ENCODE data around the gene SMYD3. TPM values are rescaled to one million over a fixed set of nuclear protein-coding genes. Genes with fewer than 3 reads are reported as not detected.
"Not testable (repeated sequence)": the region's sequence is repeated elsewhere in the genome, so short reads cannot be mapped to it uniquely, and the experiment has no call there.

The SMYD3 gene
- total RNA-seq, 1 donor from 2014 or later, result 27.2 TPM

- intact Hi-C loops (cut with DNase I), result no loop called here
These were observed 428.8 kb downstream of the SMYD3 start for GRCh38 chr1:246078126-246078887.

DNA sequence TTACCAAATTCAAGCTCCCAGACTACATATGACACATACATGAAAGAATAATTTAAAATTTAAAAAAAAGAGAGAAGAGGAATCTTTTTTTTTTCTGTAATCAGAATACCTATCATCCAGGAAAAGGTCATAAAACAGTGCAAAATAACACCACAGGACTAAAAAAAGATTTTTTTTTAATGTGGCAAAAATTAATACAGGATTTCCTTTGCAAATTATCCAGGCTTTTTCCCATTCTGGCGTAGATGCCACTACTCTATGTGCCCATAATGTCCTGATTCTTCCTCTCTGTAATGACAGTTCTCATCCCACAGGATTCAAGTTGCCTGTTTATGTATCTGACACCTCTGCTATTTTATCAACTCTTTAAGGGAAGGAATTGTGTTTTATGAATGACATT is 429.6 kb downstream of the SMYD3 start:
- Histone ChIP-seq H3K9me3 (no peaks in the 10 kb centered on the region), H3K27ac (no peak overlapping the region), H3K36me3 (no peaks in the 10 kb centered on the region), H3K4me3 (no peak overlapping the region), H3K4me1 (no peaks in the 10 kb centered on the region), H3K27me3 (no peaks in the 10 kb centered on the region)
- TF ChIP-seq, protein P1, sequence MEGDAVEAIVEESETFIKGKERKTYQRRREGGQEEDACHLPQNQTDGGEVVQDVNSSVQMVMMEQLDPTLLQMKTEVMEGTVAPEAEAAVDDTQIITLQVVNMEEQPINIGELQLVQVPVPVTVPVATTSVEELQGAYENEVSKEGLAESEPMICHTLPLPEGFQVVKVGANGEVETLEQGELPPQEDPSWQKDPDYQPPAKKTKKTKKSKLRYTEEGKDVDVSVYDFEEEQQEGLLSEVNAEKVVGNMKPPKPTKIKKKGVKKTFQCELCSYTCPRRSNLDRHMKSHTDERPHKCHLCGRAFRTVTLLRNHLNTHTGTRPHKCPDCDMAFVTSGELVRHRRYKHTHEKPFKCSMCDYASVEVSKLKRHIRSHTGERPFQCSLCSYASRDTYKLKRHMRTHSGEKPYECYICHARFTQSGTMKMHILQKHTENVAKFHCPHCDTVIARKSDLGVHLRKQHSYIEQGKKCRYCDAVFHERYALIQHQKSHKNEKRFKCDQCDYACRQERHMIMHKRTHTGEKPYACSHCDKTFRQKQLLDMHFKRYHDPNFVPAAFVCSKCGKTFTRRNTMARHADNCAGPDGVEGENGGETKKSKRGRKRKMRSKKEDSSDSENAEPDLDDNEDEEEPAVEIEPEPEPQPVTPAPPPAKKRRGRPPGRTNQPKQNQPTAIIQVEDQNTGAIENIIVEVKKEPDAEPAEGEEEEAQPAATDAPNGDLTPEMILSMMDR (IDR thresholded peaks at IDR 0.05), result no peak
- ATAC-seq (no peak), DNase-seq (no peak)
- intact Hi-C loops (cut with DNase I), result no loop called here

More at GRCh38 chr1:246078126-246078887, 428.8 kb downstream of the SMYD3 start:
- TF ChIP-seq, protein P1 (IDR thresholded peaks at IDR 0.05), result no peak
- Histone ChIP-seq H3K9me3 (no peaks in the 10 kb centered on the region), H3K4me3 (no peak overlapping the region), H3K4me1 (no peaks in the 10 kb centered on the region), H3K27ac (no peak overlapping the region), H3K36me3 (no peaks in the 10 kb centered on the region), H3K27me3 (no peaks in the 10 kb centered on the region)
- DNase-seq, result no peak
- no peak for ATAC-seq

DNA sequence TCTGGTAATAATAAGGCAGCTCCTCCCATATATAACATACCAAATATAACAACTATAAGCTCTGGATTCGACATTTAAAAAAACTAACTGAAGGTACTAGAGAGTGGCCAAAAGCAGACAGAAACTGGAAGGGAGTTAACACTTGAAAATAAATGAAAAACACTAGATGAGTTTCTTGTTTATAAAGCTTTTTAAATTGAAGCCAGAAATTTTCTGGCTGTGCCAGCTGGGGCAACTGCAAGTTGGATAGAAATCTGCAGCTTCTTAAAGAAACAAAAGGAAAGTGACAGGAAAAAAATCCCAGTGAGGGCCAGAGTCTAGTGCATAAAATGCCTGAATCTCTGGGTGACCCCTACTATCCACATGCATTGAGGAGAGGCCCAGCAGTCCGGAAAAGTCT is 432.7 kb downstream of the SMYD3 start:
- H3K27me3 ChIP-seq, result no peaks in the 10 kb centered on the region
- no peak overlapping the region for H3K4me3 ChIP-seq
- DNase-seq (no peak), ATAC-seq (no peak)
- no peaks in the 10 kb centered on the region for H3K9me3 ChIP-seq
- no peak overlapping the region for H3K27ac ChIP-seq
- intact Hi-C loops (cut with DNase I), result no loop called here
- TF ChIP-seq, protein P1 (IDR thresholded peaks at IDR 0.05), result no peak
- H3K4me1 ChIP-seq, result no peaks in the 10 kb centered on the region
- H3K36me3 ChIP-seq, result no peaks in the 10 kb centered on the region

DNA sequence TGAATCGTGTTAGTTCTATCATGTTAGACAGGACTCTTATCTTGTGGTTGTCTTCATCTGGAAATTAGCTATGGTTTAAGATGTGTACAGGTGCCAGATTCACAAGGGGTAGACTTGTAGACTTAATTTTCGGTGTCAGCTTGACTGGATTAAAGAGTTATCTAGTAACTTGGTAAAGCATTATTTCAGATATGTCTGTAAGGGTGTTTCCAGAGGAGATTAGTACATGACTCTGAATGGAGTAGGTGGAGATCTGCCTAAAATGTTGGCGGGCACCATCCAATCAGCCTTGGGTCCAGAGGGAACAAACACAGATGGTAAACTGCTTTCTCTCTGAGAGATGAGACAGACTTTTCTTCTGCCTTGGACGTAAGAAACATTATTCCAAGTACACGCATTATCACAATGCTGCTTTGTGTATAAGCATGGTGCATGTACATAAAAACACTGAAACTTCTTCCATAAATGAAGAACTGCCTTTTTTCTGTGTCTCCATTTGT is 434.6 kb downstream of the SMYD3 start:
- DNase-seq (no peak), ATAC-seq (no peak)
- Histone ChIP-seq H3K36me3 (no peaks in the 10 kb centered on the region), H3K4me1 (peaks cover 4% of the 10 kb centered on the region), H3K9me3 (no peaks in the 10 kb centered on the region), H3K4me3 (no peak overlapping the region), H3K27ac (no peak overlapping the region), H3K27me3 (no peaks in the 10 kb centered on the region)
- TF ChIP-seq, protein P1 (IDR thresholded peaks at IDR 0.05), result no peak
- intact Hi-C loops (cut with DNase I), result no loop called here

GRCh38 chr1:246071981-246072380 is 435.1 kb downstream of the SMYD3 start:
- not testable (repeated sequence) for DNase-seq

GRCh38 chr1:246071561-246071960 is 435.5 kb downstream of the SMYD3 start:
- H3K4me3 ChIP-seq; H3K27ac ChIP-seq; H3K4me1 ChIP-seq; H3K9me3 ChIP-seq; ATAC-seq; H3K36me3 ChIP-seq; H3K27me3 ChIP-seq; DNase-seq; intact Hi-C loops (cut with DNase I): not testable (repeated sequence)

More at GRCh38 chr1:246071981-246072380, 435.1 kb downstream of the SMYD3 start:
- H3K4me3 ChIP-seq; H3K27ac ChIP-seq; H3K4me1 ChIP-seq; H3K27me3 ChIP-seq; H3K36me3 ChIP-seq; ATAC-seq; H3K9me3 ChIP-seq; intact Hi-C loops (cut with DNase I): not testable (repeated sequence)
